Cardiac fibroblast (primary cell): ENCODE measurements around the gene CANT1.

Experiments
- DNase-seq, 2 donors: peaks; one replicate each; pipeline versions ENCODE4 v3.0.0 to v3.0.0-alpha.2; 2010; ENCODE audit warnings: low read depth in 2 of 2
- H3K4me3 ChIP-seq, 2 donors: replicated peaks in 1 of 2; 1 replicate in 1 of 2; 2 replicates in 1 of 2; pipeline ENCODE4 v1.5.1; 2011; ENCODE audit warnings: low read depth in 2 of 2, low read length in 2 of 2, mild to moderate bottlenecking in 2 of 2, moderate library complexity in 1 of 2
- CTCF ChIP-seq: IDR thresholded peaks from one replicate; pipeline ENCODE4 v1.5.1; 2011; ENCODE audit warnings: low read depth, mild to moderate bottlenecking, low read length, inconsistent platforms

Gene CANT1

GRCh38 chr17:79007504-79008381 lies 1.8 kb downstream of the CANT1 start:
- no peak for TF ChIP-seq CTCF
- no peak for DNase-seq
- no peak overlapping the region for H3K4me3 ChIP-seq

- no peak for DNase-seq
Observed at GRCh38 chr17:79006794-79007503, 2.6 kb downstream of the CANT1 start.

GRCh38 chr17:79006046-79006445 lies 3.5 kb downstream of the CANT1 start:
- no peak for TF ChIP-seq CTCF
- H3K4me3 ChIP-seq, result no peak overlapping the region
- no peak for DNase-seq

More at GRCh38 chr17:79006794-79007503, 2.6 kb downstream of the CANT1 start:
- TF ChIP-seq CTCF, result no peak
- no peak overlapping the region for H3K4me3 ChIP-seq

- DNase-seq, result no peak
- H3K4me3 ChIP-seq, result no peak overlapping the region
- no peak for TF ChIP-seq CTCF
Observed at GRCh38 chr17:79005063-79005861, 4.3 kb downstream of the CANT1 start.

GRCh38 chr17:79003661-79004411 lies 5.7 kb downstream of the CANT1 start:
- DNase-seq, result no peak

More at GRCh38 chr17:79003661-79004411, 5.7 kb downstream of the CANT1 start:
- TF ChIP-seq CTCF, result no peak
- H3K4me3 ChIP-seq, result no peak overlapping the region
